IMR-90 (cell line): ENCODE results near the gene BMPER. TPM values are rescaled to one million over a fixed set of nuclear protein-coding genes. Genes with fewer than 3 reads are reported as not detected.

Experiments
- ATAC-seq: fragments of 200-7000 bp; cut with Tn5 transposase; 2 replicates; pipeline ENCODE4 v1.9.1; 2020; ENCODE audit warnings: low read depth, mild to moderate bottlenecking, moderate library complexity
- BruUV-seq: library from RNA; stranded (reverse); fragments of 400-500 nt; replicated peaks from 2 replicates; lab custom pipeline; 2021; lab: Mats Ljungman, UMichigan
- CTCF ChIA-PET: fragments of 300-600 bp; formaldehyde crosslinking; extraction: SDS; loops from one replicate; lab custom pipeline; 2021; ENCODE audit warnings: antibody characterized with exemption; lab: Yijun Ruan, JAX
- POLR2A ChIA-PET: fragments of 300-600 bp; sonication (Branson Sonifier 250); formaldehyde crosslinking; loops from one replicate; lab custom pipeline; 2022; ENCODE audit warnings: antibody characterized with exemption; ENCODE audit not compliant: unreplicated experiment; lab: Charles Lee
- DNase-seq: peaks from one replicate; pipeline ENCODE4 v3.0.0; 2013
- H2AFZ ChIP-seq: replicated peaks from 2 replicates; pipeline ENCODE3; 2013; ENCODE audit warnings: low read length, mild to moderate bottlenecking; ENCODE audit not compliant: poor library complexity
- H2AK5ac ChIP-seq: 2 replicates; pipeline ENCODE4 v1.6.1; 2013; ENCODE audit warnings: low read depth, low read length, inconsistent platforms
- H2AK9ac ChIP-seq: replicated peaks from 2 replicates; pipeline ENCODE3; 2013; ENCODE audit warnings: mild to moderate bottlenecking, low read depth, low read length, moderate library complexity; ENCODE audit not compliant: poor library complexity
- H2BK120ac ChIP-seq: 2 replicates; pipeline ENCODE4 v1.6.1; 2013; ENCODE audit warnings: low read depth, low read length, inconsistent platforms
- H2BK15ac ChIP-seq: 3 replicates; pipeline ENCODE4 v1.6.1; 2013; ENCODE audit warnings: low read depth, low read length, inconsistent platforms
- H2BK20ac ChIP-seq: 2 replicates; pipeline ENCODE4 v1.6.1; 2013; ENCODE audit warnings: low read depth, mild to moderate bottlenecking, inconsistent platforms, low read length, moderate library complexity
- H2BK5ac ChIP-seq: 2 replicates; pipeline ENCODE4 v1.6.1; 2013; ENCODE audit warnings: mild to moderate bottlenecking, low read depth, low read length, inconsistent platforms; ENCODE audit not compliant: poor library complexity, severe bottlenecking
- H3K14ac ChIP-seq: replicated peaks from 2 replicates; pipeline ENCODE4 v1.6.1; 2013; ENCODE audit warnings: low read depth, low read length, inconsistent platforms
- H3K18ac ChIP-seq: 2 replicates; pipeline ENCODE4 v1.6.1; 2013; ENCODE audit warnings: low read depth, low read length, control low read depth
- H3K23ac ChIP-seq: 2 replicates; pipeline ENCODE4 v1.6.1; 2013; ENCODE audit warnings: low read depth, low read length, inconsistent platforms
- H3K27ac ChIP-seq: 2 replicates; pipeline ENCODE4 v1.5.1; 2013; ENCODE audit warnings: mild to moderate bottlenecking, control low read depth, low read length; ENCODE audit not compliant: insufficient read depth
- H3K27me3 ChIP-seq: 2 replicates; pipeline ENCODE4 v1.6.1; 2013; ENCODE audit warnings: low read length; ENCODE audit not compliant: control insufficient read depth, insufficient read depth
- H3K36me3 ChIP-seq: 2 replicates; pipeline ENCODE4 v1.6.1; 2013; ENCODE audit warnings: low read length, mixed read lengths; ENCODE audit not compliant: control insufficient read depth, insufficient read depth
- H3K4ac ChIP-seq: 2 replicates; pipeline ENCODE4 v1.6.1; 2013; ENCODE audit warnings: low read depth, low read length, inconsistent platforms
- H3K4me1 ChIP-seq: 2 replicates; pipeline ENCODE4 v1.6.1; 2013; ENCODE audit warnings: low read length, mixed read lengths; ENCODE audit not compliant: control insufficient read depth, insufficient read depth
- H3K4me2 ChIP-seq: 2 replicates; pipeline ENCODE4 v1.6.1; 2013; ENCODE audit warnings: low read depth, mild to moderate bottlenecking, control low read depth, low read length, moderate library complexity
- H3K4me3 ChIP-seq: 2 replicates; pipeline ENCODE4 v1.5.1; 2013; ENCODE audit warnings: low read depth, mild to moderate bottlenecking, control low read depth, low read length, moderate library complexity; ENCODE audit not compliant: insufficient read depth
- H3K56ac ChIP-seq: 2 replicates; pipeline ENCODE4 v1.6.1; 2013; ENCODE audit warnings: low read length, inconsistent platforms; ENCODE audit not compliant: insufficient read depth; ENCODE audit errors: extremely low read depth
- H3K79me1 ChIP-seq, 2 experiments: 2 replicates each; pipeline ENCODE4 v1.6.1; 2013; ENCODE audit warnings: low read length in 2 of 2, inconsistent platforms in 1 of 2, low read depth in 1 of 2
- H3K9ac ChIP-seq: 2 replicates; pipeline ENCODE4 v1.6.1; 2013; ENCODE audit warnings: low read depth, low read length, control low read depth
- H3K9me1 ChIP-seq: 2 replicates; pipeline ENCODE4 v1.6.1; 2013; ENCODE audit warnings: low read length, inconsistent platforms; ENCODE audit not compliant: insufficient read depth
- H3K9me3 ChIP-seq: 2 replicates; pipeline ENCODE4 v1.6.1; 2013; ENCODE audit warnings: low read length; ENCODE audit not compliant: control insufficient read depth, insufficient read depth
- H4K20me1 ChIP-seq: 2 replicates; pipeline ENCODE4 v1.6.1; 2013; ENCODE audit warnings: low read length, inconsistent platforms; ENCODE audit not compliant: insufficient read depth
- H4K5ac ChIP-seq: 2 replicates; pipeline ENCODE4 v1.6.1; 2013; ENCODE audit warnings: mild to moderate bottlenecking, low read depth, low read length, control low read depth
- H4K8ac ChIP-seq, 2 experiments: 2 replicates each; pipeline ENCODE4 v1.6.1; 2013; ENCODE audit warnings: low read depth in 2 of 2, low read length in 2 of 2, control low read depth in 1 of 2, inconsistent platforms in 1 of 2
- H4K91ac ChIP-seq: 2 replicates; pipeline ENCODE4 v1.6.1; 2013; ENCODE audit warnings: low read depth, low read length, inconsistent platforms; ENCODE audit not compliant: insufficient read depth
- BHLHE40 ChIP-seq: fragments of 150-350 bp; IDR thresholded peaks from 2 replicates; pipeline ENCODE4 v1.6.1; 2016; ENCODE audit warnings: mild to moderate bottlenecking, low read depth, low read length
- NFE2L2 ChIP-seq: fragments of 150-350 bp; IDR thresholded peaks from 2 replicates; pipeline ENCODE4 v1.6.1; 2016; ENCODE audit warnings: low read depth, mild to moderate bottlenecking, low read length
- RAD21 ChIP-seq: IDR thresholded peaks from 2 replicates; pipeline ENCODE4 v1.6.1; 2012; ENCODE audit warnings: low read length, improper control_type of control experiment
- RCOR1 ChIP-seq: IDR thresholded peaks from 2 replicates; pipeline ENCODE4 v1.6.1; 2012; ENCODE audit warnings: mild to moderate bottlenecking, low read length, improper control_type of control experiment; ENCODE audit not compliant: insufficient replicate concordance
- RFX5 ChIP-seq: IDR thresholded peaks from 2 replicates; pipeline ENCODE4 v1.8.0; 2012; ENCODE audit warnings: low read depth, mild to moderate bottlenecking, low read length, moderate library complexity
- WGBS, 2 experiments: methylation state at CpG; one replicate each; pipeline versions ENCODE4 v1.1.5 to v1.1.7; 2013; ENCODE audit warnings: missing lambda C conversion rate in 2 of 2; ENCODE audit not compliant: insufficient read length in 1 of 2; ENCODE audit errors: extremely low coverage in 2 of 2; 5-methylcytosine and 5-hydroxymethylcytosine counted together
- dilution Hi-C: fragments of 300-500 bp; cut with HindIII; formaldehyde crosslinking; loops from one replicate; pipeline ENCODE4 v1.14.3; 2018; ENCODE audit warnings: low sequenced_read_pairs; ENCODE audit not compliant: unreplicated experiment
- in situ Hi-C: fragments of 300-500 bp; cut with MboI; formaldehyde crosslinking; loops from 3 replicates; pipeline ENCODE4 v1.14.3; 2019; ENCODE audit warnings: low sequenced_read_pairs, inconsistent platforms, mixed read lengths
- intact Hi-C: fragments of 100-400 bp; cut with micrococcal nuclease; formaldehyde crosslinking; loops from 2 replicates; pipeline ENCODE4 v1.10.0; 2022
- polyA plus RNA-seq, 3 experiments: library from polyadenylated mRNA; depleted of rRNA; stranded (reverse); fragments of >200 nt; gene quantifications; 2 replicates each; pipeline ENCODE4 v1.2.3, GENCODE V29; 2012; ENCODE audit warnings: low replicate concordance in 1 of 3
- total RNA-seq: library from RNA; depleted of rRNA; stranded (reverse); fragments of >200 nt; gene quantifications from 2 replicates; pipeline ENCODE4 v1.2.3, GENCODE V29; 2012
- TF ChIP-seq, protein P1 (sequence below): conservative IDR thresholded peaks from 2 replicates; pipeline ENCODE4 v1.5.1; 2012; ENCODE audit warnings: mild to moderate bottlenecking, low read depth, low read length, improper control_type of control experiment

The BMPER gene
- total and polyA plus RNA-seq, 2 of the 4 experiments (the other 2 are of a cell fraction), result 6.2 to 7.9 TPM

- Histone ChIP-seq H3K9me3 (no peaks in the 10 kb centered on the region), H3K14ac (no peak overlapping the region), H3K79me1 (no peaks in the 10 kb centered on the region; a peak in 1 of 4 replicates), H2BK5ac (no peak overlapping the region), H2BK15ac (no peak overlapping the region), H3K56ac (no peak overlapping the region), H3K27me3 (no peaks in the 10 kb centered on the region), H3K23ac (no peak overlapping the region), H4K20me1 (no peaks in the 10 kb centered on the region), H2BK20ac (no peak overlapping the region), H3K27ac (no peak overlapping the region), H2AFZ (no peak overlapping the region), H3K18ac (0 out of 2 replicates have a peak overlapping the region, but pooled peaks have one; percentile 29), H3K9ac (no peak overlapping the region), H3K4me3 (no peak overlapping the region), H3K4ac (no peak overlapping the region), H2BK120ac (no peak overlapping the region), H4K8ac (no peak overlapping the region), H3K4me1 (peaks cover 2% of the 10 kb centered on the region; the same call in 1 of the 2 replicates), H4K5ac (0 out of 2 replicates have a peak overlapping the region, but pooled peaks have one; percentile 11), H4K91ac (no peak overlapping the region), H3K4me2 (no peak overlapping the region), H3K36me3 (no peaks in the 10 kb centered on the region), H2AK5ac (no peak overlapping the region), H3K9me1 (no peaks in the 10 kb centered on the region; the same call in 1 of the 2 replicates), H2AK9ac (no peak overlapping the region)
- WGBS, 2 experiments, result no CpG with 5 or more reads among the region's 2 CpGs
- no peak for TF ChIP-seq RAD21
- no peak for TF ChIP-seq BHLHE40
- TF ChIP-seq RFX5, result no peak
- no peak for TF ChIP-seq NFE2L2
- TF ChIP-seq, protein P1, sequence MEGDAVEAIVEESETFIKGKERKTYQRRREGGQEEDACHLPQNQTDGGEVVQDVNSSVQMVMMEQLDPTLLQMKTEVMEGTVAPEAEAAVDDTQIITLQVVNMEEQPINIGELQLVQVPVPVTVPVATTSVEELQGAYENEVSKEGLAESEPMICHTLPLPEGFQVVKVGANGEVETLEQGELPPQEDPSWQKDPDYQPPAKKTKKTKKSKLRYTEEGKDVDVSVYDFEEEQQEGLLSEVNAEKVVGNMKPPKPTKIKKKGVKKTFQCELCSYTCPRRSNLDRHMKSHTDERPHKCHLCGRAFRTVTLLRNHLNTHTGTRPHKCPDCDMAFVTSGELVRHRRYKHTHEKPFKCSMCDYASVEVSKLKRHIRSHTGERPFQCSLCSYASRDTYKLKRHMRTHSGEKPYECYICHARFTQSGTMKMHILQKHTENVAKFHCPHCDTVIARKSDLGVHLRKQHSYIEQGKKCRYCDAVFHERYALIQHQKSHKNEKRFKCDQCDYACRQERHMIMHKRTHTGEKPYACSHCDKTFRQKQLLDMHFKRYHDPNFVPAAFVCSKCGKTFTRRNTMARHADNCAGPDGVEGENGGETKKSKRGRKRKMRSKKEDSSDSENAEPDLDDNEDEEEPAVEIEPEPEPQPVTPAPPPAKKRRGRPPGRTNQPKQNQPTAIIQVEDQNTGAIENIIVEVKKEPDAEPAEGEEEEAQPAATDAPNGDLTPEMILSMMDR, result no peak
- TF ChIP-seq RCOR1, result no peak
- dilution Hi-C loops, result no loop called here
- BruUV-seq, result no TSS peak
- POLR2A ChIA-PET, result no interaction called here
- in situ Hi-C loops, result no loop called here
- CTCF ChIA-PET, result interaction anchor here (1.2 kb wide), 1 partner anchor 9 kb away, joined by 3 read pairs; no protein-coding TSS in a partner anchor
- peak; percentile 75 for DNase-seq
- intact Hi-C loops, result no loop called here
- no peak; the same call in 1 of the 2 replicates for ATAC-seq
These were observed 238.1 kb downstream of the BMPER start for GRCh38 chr7:34143402-34143801.
